Spinal cord (tissue), 10 donors: ENCODE results near the gene TNFRSF14. TPM values are rescaled to one million over a fixed set of nuclear protein-coding genes. Genes with fewer than 3 reads are reported as not detected.

Source experiments
- DNase-seq, 6 donors: peaks; one replicate each; pipeline versions ENCODE4 v3.0.0 to v3.0.0-alpha.2; 2013 to 2015; ENCODE audit warnings: low spot score in 6 of 6, low read depth in 4 of 6
- H3K27ac ChIP-seq: one replicate; pipeline ENCODE4 v1.5.1; 2013; ENCODE audit warnings: low read depth, low read length, control low read depth
- H3K27me3 ChIP-seq: one replicate; pipeline ENCODE4 v1.6.1; 2013; ENCODE audit warnings: low read length; ENCODE audit not compliant: control insufficient read depth, insufficient read depth
- H3K36me3 ChIP-seq: one replicate; pipeline ENCODE4 v1.6.1; 2013; ENCODE audit warnings: low read length; ENCODE audit not compliant: control insufficient read depth, insufficient read depth
- H3K4me1 ChIP-seq: one replicate; pipeline ENCODE4 v1.6.1; 2013; ENCODE audit warnings: low read length; ENCODE audit not compliant: control insufficient read depth, insufficient read depth
- H3K4me3 ChIP-seq: one replicate; pipeline ENCODE4 v1.5.1; 2013; ENCODE audit warnings: low read depth, low read length, control low read depth
- H3K9me3 ChIP-seq: one replicate; pipeline ENCODE4 v1.6.1; 2013; ENCODE audit warnings: low read length; ENCODE audit not compliant: control insufficient read depth, insufficient read depth
- WGBS: methylation state at CpG from one replicate; pipeline ENCODE4 v1.1.5; 2013; ENCODE audit warnings: missing lambda C conversion rate; ENCODE audit not compliant: insufficient coverage; 5-methylcytosine and 5-hydroxymethylcytosine counted together
- polyA plus RNA-seq, 2 donors: library from polyadenylated mRNA; unstranded; fragments of 120-200 nt; gene quantifications; one replicate each; pipeline ENCODE4 v1.2.1, GENCODE V29; 2013; ENCODE audit not compliant: insufficient read length in 2 of 2
- total RNA-seq, 2 donors: library from RNA; depleted of rRNA in 1 of 2; stranded (reverse); fragments of 120-200 nt in 1 of 2; fragments of >200 nt in 1 of 2; gene quantifications; one replicate each; pipeline versions ENCODE4 v1.2.3 to v1.2.4, GENCODE V29; 2013 to 2014
- donor health status: healthy.

Gene TNFRSF14
- total and polyA plus RNA-seq, 4 donors, result 7.2 to 20.4 (median 12.3) TPM

- Histone ChIP-seq H3K9me3 (no peaks in the 10 kb centered on the region), H3K27ac (no peak overlapping the region), H3K4me1 (peaks cover 64% of the 10 kb centered on the region), H3K4me3 (no peak overlapping the region), H3K36me3 (no peaks in the 10 kb centered on the region), H3K27me3 (peaks cover 15% of the 10 kb centered on the region)
- DNase-seq, result no peak
- WGBS, result 91% methylated on average over 4 of the region's 9 CpGs
Observed at GRCh38 chr1:2535981-2536380, 20.2 kb upstream of the TNFRSF14 start.

GRCh38 chr1:2537784-2538115 is 18.4 kb upstream of the TNFRSF14 start:
- no peak overlapping the region for H3K27ac ChIP-seq
- 84% methylated on average over 6 of the region's 9 CpGs for WGBS
- no peak for DNase-seq
- peaks cover 8% of the 10 kb centered on the region for H3K27me3 ChIP-seq
- peaks cover 64% of the 10 kb centered on the region for H3K4me1 ChIP-seq
- H3K36me3 ChIP-seq, result no peaks in the 10 kb centered on the region
- H3K9me3 ChIP-seq, result no peaks in the 10 kb centered on the region
- no peak overlapping the region for H3K4me3 ChIP-seq

DNA sequence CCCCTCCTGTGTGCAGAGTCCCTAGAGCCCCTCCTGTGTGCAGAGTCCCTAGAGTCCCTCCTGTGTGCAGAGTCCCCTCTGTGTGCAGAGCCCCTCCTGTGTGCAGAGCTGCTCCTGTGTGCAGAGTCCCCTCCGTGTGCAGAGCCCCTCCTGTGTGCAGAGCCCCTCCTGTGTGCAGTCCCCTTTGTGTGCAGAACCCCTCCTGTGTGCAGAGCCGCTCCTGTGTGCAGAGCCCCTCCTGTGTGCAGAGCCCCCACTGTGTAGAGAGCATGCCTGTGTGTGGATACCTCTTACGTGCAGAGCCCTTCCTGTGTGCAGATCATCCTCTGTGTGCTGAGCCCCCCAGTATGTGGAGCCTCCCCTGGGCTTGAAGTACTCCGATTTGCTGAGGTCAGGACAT is 17.8 kb upstream of the TNFRSF14 start:
- DNase-seq, result no peak
- peaks cover 64% of the 10 kb centered on the region for H3K4me1 ChIP-seq
- no peak overlapping the region for H3K27ac ChIP-seq
- 76% methylated on average over 3 of the region's 4 CpGs for WGBS
- no peaks in the 10 kb centered on the region for H3K9me3 ChIP-seq
- no peak overlapping the region for H3K4me3 ChIP-seq
- peaks cover 8% of the 10 kb centered on the region for H3K27me3 ChIP-seq
- no peaks in the 10 kb centered on the region for H3K36me3 ChIP-seq

DNA sequence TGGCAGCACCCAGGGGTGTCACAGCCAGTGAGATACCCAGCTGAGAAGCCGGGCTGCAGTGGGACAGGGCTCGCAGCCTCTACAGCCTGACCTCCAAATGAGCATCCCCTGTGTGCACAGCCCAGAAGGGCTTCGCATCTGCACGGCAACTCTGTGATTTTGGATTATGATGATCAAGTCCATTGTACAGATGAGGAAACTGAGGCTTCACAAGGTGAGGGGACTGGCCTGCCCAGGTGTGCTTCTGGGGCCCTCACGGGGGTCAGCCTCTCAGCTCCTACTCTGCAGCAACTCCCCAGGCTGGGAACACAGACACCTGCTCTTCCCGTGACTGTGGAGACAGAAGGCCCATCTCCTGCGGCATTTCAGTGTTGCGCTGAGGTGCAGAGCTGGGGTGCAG is 17.3 kb upstream of the TNFRSF14 start:
- Histone ChIP-seq H3K36me3 (no peaks in the 10 kb centered on the region), H3K9me3 (no peaks in the 10 kb centered on the region), H3K4me1 (peaks cover 64% of the 10 kb centered on the region), H3K27ac (no peak overlapping the region), H3K27me3 (peaks cover 8% of the 10 kb centered on the region), H3K4me3 (no peak overlapping the region)
- WGBS, result 100% methylated on average over 6 of the region's 8 CpGs
- DNase-seq, result no peak

GRCh38 chr1:2539312-2539907 is 16.8 kb upstream of the TNFRSF14 start:
- Histone ChIP-seq H3K27ac (no peak overlapping the region), H3K27me3 (peaks cover 8% of the 10 kb centered on the region), H3K36me3 (no peaks in the 10 kb centered on the region), H3K4me1 (peaks cover 64% of the 10 kb centered on the region), H3K4me3 (no peak overlapping the region), H3K9me3 (no peaks in the 10 kb centered on the region)
- no peak for DNase-seq
- WGBS, result 90% methylated on average over 6 of the region's 12 CpGs

DNA sequence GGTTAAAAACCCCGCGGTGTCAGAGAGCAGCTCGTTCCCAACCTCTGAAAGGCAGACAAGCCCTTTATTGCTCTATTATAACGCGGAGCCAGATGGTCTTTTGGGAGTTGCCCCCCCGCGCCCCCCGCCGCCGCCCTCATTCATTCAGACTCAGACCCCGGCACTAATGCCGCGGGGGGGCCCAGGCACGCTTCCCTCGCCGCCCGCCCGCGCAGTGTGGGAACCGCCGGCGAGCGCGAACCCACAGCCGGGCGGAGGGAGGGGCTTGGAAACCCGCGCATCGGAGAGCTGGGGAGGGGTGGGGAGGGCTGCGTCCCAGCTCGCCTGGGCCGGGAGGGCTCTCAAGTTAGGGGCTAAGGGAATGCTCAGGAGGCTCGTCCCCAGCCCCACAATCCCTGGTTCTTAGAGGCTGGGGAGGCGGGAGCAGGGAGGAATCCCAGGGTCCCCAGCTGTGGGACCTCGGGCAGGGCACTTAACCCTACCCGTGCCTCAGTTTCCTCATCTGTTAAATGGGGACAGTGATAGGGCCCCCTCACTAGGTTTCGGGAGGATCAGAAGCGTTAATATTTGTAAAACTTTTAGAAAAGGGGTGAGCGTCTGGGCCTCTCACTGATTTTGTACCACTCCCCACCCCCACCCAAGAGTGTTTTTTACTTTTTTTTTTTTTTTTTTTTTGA is 15.2 kb upstream of the TNFRSF14 start:
- H3K27ac ChIP-seq, result no peak overlapping the region
- peak in 2 of 6 donors; percentile 69 to 73 for DNase-seq
- H3K4me1 ChIP-seq, result peaks cover 64% of the 10 kb centered on the region
- 1% methylated on average over 27 of the region's 39 CpGs for WGBS
- H3K27me3 ChIP-seq, result peaks cover 6% of the 10 kb centered on the region
- H3K9me3 ChIP-seq, result no peaks in the 10 kb centered on the region
- no peak overlapping the region for H3K4me3 ChIP-seq
- no peaks in the 10 kb centered on the region for H3K36me3 ChIP-seq

- Histone ChIP-seq H3K9me3 (no peaks in the 10 kb centered on the region), H3K27me3 (peaks cover 10% of the 10 kb centered on the region), H3K4me1 (peaks cover 69% of the 10 kb centered on the region), H3K27ac (no peak overlapping the region), H3K4me3 (no peak overlapping the region), H3K36me3 (no peaks in the 10 kb centered on the region)
- WGBS, result 75% methylated on average over 25 of the region's 25 CpGs
- DNase-seq, result peak in 1 of 6 donors; percentile 20
Observed at GRCh38 chr1:2541619-2542245, 14.4 kb upstream of the TNFRSF14 start.

- Histone ChIP-seq H3K36me3 (no peaks in the 10 kb centered on the region), H3K4me3 (no peak overlapping the region), H3K27me3 (peaks cover 10% of the 10 kb centered on the region), H3K27ac (no peak overlapping the region), H3K4me1 (peaks cover 76% of the 10 kb centered on the region), H3K9me3 (no peaks in the 10 kb centered on the region)
- 76% methylated on average over 9 of the region's 11 CpGs for WGBS
- peak in 1 of 6 donors; percentile 17 for DNase-seq
Observed at GRCh38 chr1:2542246-2542915, 13.8 kb upstream of the TNFRSF14 start.

DNA sequence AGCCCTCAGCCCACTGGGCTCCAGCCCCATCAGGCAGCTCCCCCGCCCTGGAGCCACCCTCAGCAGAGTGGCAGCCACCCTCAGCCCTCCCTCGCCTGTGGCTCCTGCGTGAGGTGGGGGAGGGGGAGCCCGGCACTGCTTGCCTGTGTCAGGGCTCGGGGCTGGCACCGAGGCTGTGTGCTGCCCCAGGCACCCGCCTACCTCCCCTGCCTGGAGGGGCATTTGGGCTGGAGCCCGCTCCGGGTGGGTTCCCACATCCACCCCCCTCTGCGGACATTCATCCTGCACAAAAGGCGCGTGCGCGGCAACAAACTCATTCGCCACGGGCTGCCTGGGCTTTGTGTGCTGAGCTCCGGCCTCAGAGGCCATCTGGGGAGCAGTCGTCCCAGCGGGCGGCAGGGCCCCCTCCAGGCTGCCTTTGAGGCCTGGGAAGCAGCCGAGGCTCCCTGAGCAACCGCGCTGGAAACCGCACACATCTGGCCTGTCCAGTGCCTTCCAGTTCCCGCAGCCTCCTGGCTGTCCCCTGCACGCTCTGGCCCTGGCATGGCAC is 12.6 kb upstream of the TNFRSF14 start:
- peak overlapping the region; percentile 63 for H3K27ac ChIP-seq
- WGBS, result 6% methylated on average over 25 of the region's 26 CpGs
- no peak overlapping the region for H3K4me3 ChIP-seq
- peaks cover 15% of the 10 kb centered on the region for H3K27me3 ChIP-seq
- H3K36me3 ChIP-seq, result no peaks in the 10 kb centered on the region
- DNase-seq, result peak in 2 of 6 donors; percentile 85 to 90
- peaks cover 88% of the 10 kb centered on the region for H3K4me1 ChIP-seq
- H3K9me3 ChIP-seq, result no peaks in the 10 kb centered on the region
